ENCODE measurements around the gene SMS. TPM values are rescaled to one million over a fixed set of nuclear protein-coding genes. Genes with fewer than 3 reads are reported as not detected.
A peak's percentile ranks its signal among the peaks of the same experiment; 100 is the strongest.

The SMS gene
- total RNA-seq, 1 experiment from 2014 or later, result 164 TPM

GRCh38 chrX:21975242-21975641 lies 34.7 kb downstream of the SMS start:
- intact Hi-C loops (cut with micrococcal nuclease), result loop anchor here (2.0 to 10.0 kb wide), 5 partner anchors 228 to 1600 kb away; no protein-coding TSS in a partner anchor
- POLR2A ChIA-PET (ENCODE audit: unreplicated experiment), result interaction anchor here (0.6 kb wide), 1 partner anchor 9 kb away, joined by 4 read pairs; no protein-coding TSS in a partner anchor
- Histone ChIP-seq H3K9me3 (ENCODE audit: low read length) (no peaks in the 10 kb centered on the region), H2AFZ (ENCODE audit: low read length) (no peak overlapping the region), H3K4me3 (ENCODE audit: low read length) (no peak overlapping the region), H3K79me2 (ENCODE audit: low read length) (no peaks in the 10 kb centered on the region), H3K4me2 (ENCODE audit: low read length) (no peak overlapping the region), H3K36me3 (ENCODE audit: low read depth, low read length) (peaks cover 39% of the 10 kb centered on the region), H3K27me3 (ENCODE audit: low read length) (no peaks in the 10 kb centered on the region), H3K27ac (ENCODE audit: low read length) (no peak overlapping the region), H3K4me1 (ENCODE audit: insufficient read depth, low read length) (peaks cover 35% of the 10 kb centered on the region), H3K9ac (ENCODE audit: low read length) (no peak overlapping the region), H3K9me2 (replicated peaks; ENCODE audit: low read length) (no peaks in the 10 kb centered on the region), H4K20me1 (ENCODE audit: low read length) (no peaks in the 10 kb centered on the region), H3F3A (ENCODE audit: low read length, unreplicated experiment) (peaks cover 3% of the 10 kb centered on the region)
- no peak for DNase-seq
- CTCF ChIA-PET, result interaction anchor here (0.5 to 1.1 kb wide), 6 partner anchors 49 to 1809 kb away, joined by 3 to 6 read pairs (median 4); partner anchors contain the start of gene MBTPS2
- no TSS peak for BruUV-seq (replicated peaks)
- TF ChIP-seq CTCF (conservative IDR thresholded peaks at IDR 0.05; ENCODE audit: low read depth, low read length) (no peak), EZH2 (IDR thresholded peaks at IDR 0.05; ENCODE audit: low read length, unreplicated experiment) (no peak), EZH2phosphoT487 (IDR thresholded peaks at IDR 0.05; ENCODE audit: borderline replicate concordance, low read length) (no peak)
- ATAC-seq, result no peak

- BruUV-seq (replicated peaks), result no TSS peak
- no peaks in the 10 kb centered on the region for H3K9me2 ChIP-seq (replicated peaks; ENCODE audit: low read length)
- no peak overlapping the region for H3K4me2 ChIP-seq (ENCODE audit: low read length)
- POLR2A ChIA-PET (ENCODE audit: unreplicated experiment), result interaction anchor here (0.6 kb wide), 1 partner anchor 9 kb away, joined by 4 read pairs; no protein-coding TSS in a partner anchor
- no peaks in the 10 kb centered on the region for H3K27me3 ChIP-seq (ENCODE audit: low read length)
- no peak overlapping the region for H3K9ac ChIP-seq (ENCODE audit: low read length)
- intact Hi-C loops (cut with micrococcal nuclease), result loop anchor here (2.0 to 10.0 kb wide), 5 partner anchors 229 to 1601 kb away; no protein-coding TSS in a partner anchor
- H3F3A ChIP-seq (ENCODE audit: low read length, unreplicated experiment), result peaks cover 3% of the 10 kb centered on the region
- CTCF ChIA-PET, result interaction anchor here (0.5 to 1.1 kb wide), 5 partner anchors 50 to 1809 kb away, joined by 3 to 6 read pairs (median 4); partner anchors contain the start of gene MBTPS2
- TF ChIP-seq EZH2phosphoT487 (IDR thresholded peaks at IDR 0.05; ENCODE audit: borderline replicate concordance, low read length) (no peak), CTCF (conservative IDR thresholded peaks at IDR 0.05; ENCODE audit: low read depth, low read length) (peak; percentile 65), EZH2 (IDR thresholded peaks at IDR 0.05; ENCODE audit: low read length, unreplicated experiment) (no peak)
- no peak overlapping the region for H3K27ac ChIP-seq (ENCODE audit: low read length)
- no peaks in the 10 kb centered on the region for H3K79me2 ChIP-seq (ENCODE audit: low read length)
- ATAC-seq (peak; percentile 71), DNase-seq (peak; percentile 66)
- no peaks in the 10 kb centered on the region for H3K9me3 ChIP-seq (ENCODE audit: low read length)
- no peaks in the 10 kb centered on the region for H4K20me1 ChIP-seq (ENCODE audit: low read length)
- no peak overlapping the region for H2AFZ ChIP-seq (ENCODE audit: low read length)
- H3K4me1 ChIP-seq (ENCODE audit: insufficient read depth, low read length), result peaks cover 35% of the 10 kb centered on the region
- H3K36me3 ChIP-seq (ENCODE audit: low read depth, low read length), result peaks cover 39% of the 10 kb centered on the region
- H3K4me3 ChIP-seq (ENCODE audit: low read length), result no peak overlapping the region
These were observed 35.3 kb downstream of the SMS start for GRCh38 chrX:21975812-21976211.

GRCh38 chrX:21978346-21978745 lies 37.8 kb downstream of the SMS start:
- H3K4me3 ChIP-seq (ENCODE audit: low read length), result no peak overlapping the region

More at GRCh38 chrX:21978346-21978745, 37.8 kb downstream of the SMS start:
- Histone ChIP-seq H3F3A (ENCODE audit: low read length, unreplicated experiment) (peaks cover under 1% of the 10 kb centered on the region), H3K9ac (ENCODE audit: low read length) (no peak overlapping the region), H3K4me2 (ENCODE audit: low read length) (no peak overlapping the region), H3K4me1 (ENCODE audit: insufficient read depth, low read length) (peaks cover 22% of the 10 kb centered on the region), H3K9me3 (ENCODE audit: low read length) (no peaks in the 10 kb centered on the region), H3K9me2 (replicated peaks; ENCODE audit: low read length) (no peaks in the 10 kb centered on the region), H3K27me3 (ENCODE audit: low read length) (no peaks in the 10 kb centered on the region), H4K20me1 (ENCODE audit: low read length) (no peaks in the 10 kb centered on the region), H3K79me2 (ENCODE audit: low read length) (no peaks in the 10 kb centered on the region), H3K27ac (ENCODE audit: low read length) (no peak overlapping the region), H3K36me3 (ENCODE audit: low read depth, low read length) (peaks cover 33% of the 10 kb centered on the region), H2AFZ (ENCODE audit: low read length) (no peak overlapping the region)
- ChIA-PET POLR2A (ENCODE audit: unreplicated experiment) (no interaction called here), CTCF (no interaction called here)
- ATAC-seq, result no peak
- TF ChIP-seq EZH2phosphoT487 (IDR thresholded peaks at IDR 0.05; ENCODE audit: borderline replicate concordance, low read length) (no peak), CTCF (conservative IDR thresholded peaks at IDR 0.05; ENCODE audit: low read depth, low read length) (no peak), EZH2 (IDR thresholded peaks at IDR 0.05; ENCODE audit: low read length, unreplicated experiment) (no peak)
- intact Hi-C loops (cut with micrococcal nuclease), result loop anchor here (5.0 to 10.0 kb wide), 4 partner anchors 231 to 1604 kb away; no protein-coding TSS in a partner anchor
- BruUV-seq (replicated peaks), result no TSS peak
- DNase-seq, result no peak

All from PC-3 (cell line).